BLaER1 (cell line): ENCODE data around the gene SLC35F4.

Source experiments
- H3K27ac ChIP-seq: shearing (Covaris generic); formaldehyde crosslinking; 2 replicates; pipeline ENCODE4 v1.8.1; 2022
- H3K27me3 ChIP-seq: shearing (Covaris generic); formaldehyde crosslinking; 2 replicates; pipeline ENCODE4 v1.8.1; 2022
- H3K36me3 ChIP-seq: shearing (Covaris generic); formaldehyde crosslinking; 2 replicates; pipeline ENCODE4 v1.8.1; 2022
- H3K4me1 ChIP-seq: shearing (Covaris generic); formaldehyde crosslinking; 2 replicates; pipeline ENCODE4 v1.8.1; 2022
- H3K4me2 ChIP-seq: shearing (Covaris generic); formaldehyde crosslinking; 2 replicates; pipeline ENCODE4 v1.8.1; 2022
- H3K4me3 ChIP-seq: shearing (Covaris generic); formaldehyde crosslinking; 2 replicates; pipeline ENCODE4 v1.8.1; 2022
- H3K9ac ChIP-seq: shearing (Covaris generic); formaldehyde crosslinking; 2 replicates; pipeline ENCODE4 v1.8.1; 2022
- H3K9me3 ChIP-seq: shearing (Covaris generic); formaldehyde crosslinking; 2 replicates; pipeline ENCODE4 v1.8.1; 2022
- H4K20me1 ChIP-seq: shearing (Covaris generic); formaldehyde crosslinking; 2 replicates; pipeline ENCODE4 v1.8.1; 2022
- Cebpa-rat ChIP-seq: shearing (Covaris generic); IDR thresholded peaks from 2 replicates; pipeline ENCODE4 v1.8.1; 2022

Gene SLC35F4

GRCh38 chr14:57610631-57611030, 255.3 kb downstream of the SLC35F4 start:
- peaks cover 9% of the 10 kb centered on the region; the same call in 1 of the 2 replicates for H3K4me1 ChIP-seq
- H3K9ac ChIP-seq, result no peak overlapping the region
- H3K27me3 ChIP-seq, result no peaks in the 10 kb centered on the region
- no peaks in the 10 kb centered on the region for H3K36me3 ChIP-seq
- no peak for TF ChIP-seq Cebpa-rat
- no peak overlapping the region for H3K4me3 ChIP-seq
- H4K20me1 ChIP-seq, result no peaks in the 10 kb centered on the region
- no peak overlapping the region for H3K4me2 ChIP-seq
- H3K27ac ChIP-seq, result no peak overlapping the region
- H3K9me3 ChIP-seq, result no peaks in the 10 kb centered on the region

DNA sequence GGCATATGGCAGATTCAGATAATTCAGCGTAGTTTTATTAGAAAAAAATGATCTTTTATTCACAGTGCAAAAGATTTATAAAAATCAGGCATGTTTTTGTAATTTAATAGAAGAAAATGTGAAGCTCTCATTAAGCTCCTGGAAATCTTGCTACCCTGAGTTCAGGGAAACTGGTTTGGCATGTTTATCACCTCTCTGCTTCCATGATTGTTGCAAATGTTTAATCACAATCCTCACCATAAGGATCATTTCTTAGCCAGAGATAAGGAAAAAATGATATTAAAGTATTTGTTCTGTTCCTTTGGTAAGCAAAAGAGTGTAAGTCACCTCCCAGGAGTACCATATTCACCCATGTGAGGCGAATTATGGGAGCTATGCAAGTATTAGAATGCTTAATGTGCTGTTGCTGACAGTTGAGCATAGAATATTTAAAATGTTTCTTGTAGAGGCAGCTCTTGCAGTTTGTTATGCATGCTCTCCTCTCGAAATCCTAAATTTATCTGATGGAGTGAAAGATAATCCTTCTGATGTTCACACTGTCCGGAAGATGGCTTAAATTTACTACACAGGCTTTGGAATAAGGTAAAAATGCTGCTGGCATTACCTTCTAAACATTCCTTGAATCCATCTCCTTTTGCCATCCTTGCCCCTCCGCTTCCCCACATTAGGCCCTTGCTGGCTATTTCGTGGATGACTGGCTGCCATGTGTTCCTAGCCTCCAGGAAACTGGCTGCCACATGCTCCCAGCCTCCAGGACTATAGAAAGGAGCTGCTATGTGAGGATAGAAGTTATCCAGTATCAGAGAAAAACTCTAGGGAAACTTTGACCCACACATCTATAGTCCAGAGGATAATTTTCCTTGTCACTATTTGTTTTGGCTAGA, 256.5 kb downstream of the SLC35F4 start:
- Histone ChIP-seq H3K4me1 (peaks cover 9% of the 10 kb centered on the region; the same call in 1 of the 2 replicates), H4K20me1 (no peaks in the 10 kb centered on the region), H3K27ac (no peak overlapping the region), H3K9me3 (no peaks in the 10 kb centered on the region), H3K9ac (no peak overlapping the region), H3K27me3 (no peaks in the 10 kb centered on the region), H3K4me3 (no peak overlapping the region), H3K36me3 (no peaks in the 10 kb centered on the region), H3K4me2 (no peak overlapping the region)
- no peak for TF ChIP-seq Cebpa-rat

DNA sequence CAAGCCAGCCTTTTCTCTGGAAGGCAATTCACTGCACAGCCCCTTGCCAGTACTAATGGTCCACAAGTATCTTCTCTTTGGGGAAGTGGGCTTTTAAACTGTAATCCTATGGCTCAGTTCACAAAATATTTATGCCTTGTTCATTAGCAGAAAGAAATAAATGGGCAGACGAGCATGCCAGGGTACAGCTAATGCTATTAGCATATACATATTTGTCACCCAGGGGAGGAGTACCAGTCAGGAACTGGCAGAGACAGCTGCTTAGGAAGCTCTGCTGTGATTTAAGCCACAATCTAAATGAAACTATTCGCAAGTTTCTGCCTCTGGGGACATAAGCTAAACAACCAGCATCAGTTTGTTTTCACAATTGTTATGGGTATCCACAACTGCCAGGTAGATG, 258.8 kb downstream of the SLC35F4 start:
- Histone ChIP-seq H3K36me3 (no peaks in the 10 kb centered on the region), H3K9ac (no peak overlapping the region), H3K4me2 (peak overlapping the region; percentile 25), H3K27me3 (no peaks in the 10 kb centered on the region), H4K20me1 (no peaks in the 10 kb centered on the region), H3K9me3 (no peaks in the 10 kb centered on the region), H3K4me1 (peaks cover 9% of the 10 kb centered on the region; the same call in 1 of the 2 replicates), H3K4me3 (no peak overlapping the region), H3K27ac (no peak overlapping the region)
- TF ChIP-seq Cebpa-rat, result no peak

DNA sequence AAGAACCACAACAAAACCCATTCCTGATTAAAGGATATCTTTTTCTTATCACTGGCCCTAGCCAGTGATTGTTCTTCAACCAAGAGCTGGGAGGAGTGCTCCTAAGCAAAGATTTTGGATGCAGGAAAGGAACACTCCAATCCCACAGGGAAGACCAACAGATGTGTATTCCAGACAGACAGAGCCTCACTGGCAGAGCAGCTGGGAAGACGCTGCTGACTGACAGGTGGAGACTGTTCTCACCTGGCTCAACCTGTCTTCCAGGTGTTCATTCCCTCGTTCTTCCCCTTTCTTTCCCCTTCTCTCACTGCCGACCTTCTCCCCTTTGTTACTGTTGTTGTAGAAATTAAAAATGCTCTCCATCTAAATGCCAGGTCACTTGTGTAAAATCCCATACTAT, 282.5 kb downstream of the SLC35F4 start:
- TF ChIP-seq Cebpa-rat, result no peak
- Histone ChIP-seq H4K20me1 (no peaks in the 10 kb centered on the region), H3K27me3 (no peaks in the 10 kb centered on the region), H3K9ac (no peak overlapping the region), H3K4me1 (peaks cover 3% of the 10 kb centered on the region), H3K27ac (no peak overlapping the region), H3K4me3 (no peak overlapping the region), H3K9me3 (0 out of 2 replicates have a peak, but pooled peaks cover 4% of the 10 kb centered on the region), H3K36me3 (no peaks in the 10 kb centered on the region), H3K4me2 (no peak overlapping the region)

DNA sequence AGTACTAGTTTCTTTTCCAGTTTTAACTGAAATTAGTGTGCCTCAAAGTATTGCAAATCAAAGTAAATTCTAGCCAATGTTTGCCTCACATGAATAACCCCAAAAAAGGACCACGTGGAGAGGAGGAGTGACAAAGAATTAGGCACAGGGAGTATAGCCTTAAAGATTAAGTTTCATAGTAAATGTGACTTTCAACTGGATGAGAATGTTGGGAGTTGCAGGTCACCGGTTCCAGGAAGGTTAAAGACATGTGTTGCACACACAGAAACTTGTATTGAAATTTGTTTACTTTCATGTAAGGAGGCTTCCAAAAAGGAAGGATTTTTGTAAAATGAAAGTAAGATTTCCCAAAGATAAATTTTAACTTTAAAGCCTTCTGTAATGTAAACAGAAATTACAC, 283.1 kb downstream of the SLC35F4 start:
- H3K36me3 ChIP-seq, result no peaks in the 10 kb centered on the region
- H3K9me3 ChIP-seq, result 0 out of 2 replicates have a peak, but pooled peaks cover 4% of the 10 kb centered on the region
- H3K4me3 ChIP-seq, result no peak overlapping the region

DNA sequence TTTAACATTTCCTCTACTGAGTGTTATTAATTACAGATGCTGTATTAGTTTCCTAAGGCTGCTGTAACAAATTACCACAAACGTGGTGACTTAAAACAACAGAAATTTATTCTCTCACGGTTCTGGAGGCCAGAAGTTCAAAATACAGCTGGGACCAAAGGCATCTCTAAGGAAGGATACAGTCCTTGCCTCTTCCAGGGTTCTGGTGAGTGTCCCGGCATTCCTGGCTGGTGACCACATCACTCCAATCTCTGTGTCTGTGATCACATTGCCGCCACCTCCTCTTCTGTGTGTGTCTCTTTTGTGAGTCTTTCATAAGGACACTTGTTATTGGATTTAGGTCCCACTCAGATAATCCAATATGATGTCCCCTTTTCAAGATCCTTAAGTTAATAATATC, 287.1 kb downstream of the SLC35F4 start:
- no peaks in the 10 kb centered on the region for H3K36me3 ChIP-seq
- H3K27me3 ChIP-seq, result no peaks in the 10 kb centered on the region
- no peak for TF ChIP-seq Cebpa-rat
- no peaks in the 10 kb centered on the region for H3K9me3 ChIP-seq
- no peak overlapping the region for H3K27ac ChIP-seq
- H3K4me3 ChIP-seq, result no peak overlapping the region
- no peak overlapping the region for H3K4me2 ChIP-seq
- no peak overlapping the region for H3K9ac ChIP-seq
- no peaks in the 10 kb centered on the region for H4K20me1 ChIP-seq
- H3K4me1 ChIP-seq, result peaks cover 5% of the 10 kb centered on the region

More for the DNA sequence above, 283.1 kb downstream of the SLC35F4 start:
- H3K4me2 ChIP-seq, result no peak overlapping the region
- no peak overlapping the region for H3K27ac ChIP-seq
- H3K27me3 ChIP-seq, result no peaks in the 10 kb centered on the region
- H3K9ac ChIP-seq, result no peak overlapping the region
- H4K20me1 ChIP-seq, result no peaks in the 10 kb centered on the region
- no peak for TF ChIP-seq Cebpa-rat
- H3K4me1 ChIP-seq, result peaks cover 5% of the 10 kb centered on the region

DNA sequence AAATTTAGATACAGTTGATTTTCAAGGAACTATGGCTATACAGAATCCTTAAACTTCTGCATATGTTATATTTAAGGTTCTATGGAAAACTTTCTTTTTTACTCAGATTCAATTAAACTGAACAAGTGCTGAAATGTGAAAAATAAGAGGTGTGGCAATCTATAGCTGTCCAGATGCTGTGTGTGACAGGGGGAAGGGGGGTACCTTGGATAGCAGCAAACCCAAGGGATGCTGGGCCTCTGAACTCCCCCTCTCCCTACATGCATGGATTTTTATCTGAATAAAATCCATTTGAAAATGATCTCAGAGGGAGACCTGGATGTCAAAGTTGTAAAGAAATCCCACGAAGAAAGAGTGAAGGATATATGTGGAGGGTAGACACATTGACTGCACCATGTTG, 289.4 kb downstream of the SLC35F4 start:
- Histone ChIP-seq H3K27me3 (no peaks in the 10 kb centered on the region), H3K9ac (no peak overlapping the region)
- TF ChIP-seq Cebpa-rat, result no peak

DNA sequence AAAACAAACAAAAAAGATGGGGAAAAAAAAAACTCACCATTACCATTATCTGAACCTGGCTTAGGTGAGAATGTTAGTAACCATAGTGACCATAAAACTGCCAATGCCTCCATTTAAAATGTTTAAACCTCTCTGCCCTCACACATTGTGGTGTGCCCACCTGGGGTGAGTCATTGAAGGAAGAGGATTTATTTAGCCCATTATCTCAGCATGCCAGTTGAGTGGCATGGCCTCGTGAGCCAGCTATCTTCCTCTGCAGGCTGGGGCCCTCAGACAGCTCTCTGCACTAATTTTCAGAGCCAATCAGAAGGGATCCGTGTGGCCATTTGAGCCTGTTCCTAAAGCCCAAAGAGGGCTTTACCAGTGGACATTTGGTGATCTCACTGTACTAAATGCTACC, 290.4 kb downstream of the SLC35F4 start:
- Histone ChIP-seq H3K27me3 (no peaks in the 10 kb centered on the region), H3K4me1 (peaks cover 5% of the 10 kb centered on the region), H3K9ac (no peak overlapping the region)

More for the DNA sequence above, 289.4 kb downstream of the SLC35F4 start:
- Histone ChIP-seq H4K20me1 (no peaks in the 10 kb centered on the region), H3K4me2 (no peak overlapping the region), H3K9me3 (no peaks in the 10 kb centered on the region), H3K4me3 (no peak overlapping the region), H3K36me3 (no peaks in the 10 kb centered on the region), H3K27ac (no peak overlapping the region), H3K4me1 (peaks cover 5% of the 10 kb centered on the region)

DNA sequence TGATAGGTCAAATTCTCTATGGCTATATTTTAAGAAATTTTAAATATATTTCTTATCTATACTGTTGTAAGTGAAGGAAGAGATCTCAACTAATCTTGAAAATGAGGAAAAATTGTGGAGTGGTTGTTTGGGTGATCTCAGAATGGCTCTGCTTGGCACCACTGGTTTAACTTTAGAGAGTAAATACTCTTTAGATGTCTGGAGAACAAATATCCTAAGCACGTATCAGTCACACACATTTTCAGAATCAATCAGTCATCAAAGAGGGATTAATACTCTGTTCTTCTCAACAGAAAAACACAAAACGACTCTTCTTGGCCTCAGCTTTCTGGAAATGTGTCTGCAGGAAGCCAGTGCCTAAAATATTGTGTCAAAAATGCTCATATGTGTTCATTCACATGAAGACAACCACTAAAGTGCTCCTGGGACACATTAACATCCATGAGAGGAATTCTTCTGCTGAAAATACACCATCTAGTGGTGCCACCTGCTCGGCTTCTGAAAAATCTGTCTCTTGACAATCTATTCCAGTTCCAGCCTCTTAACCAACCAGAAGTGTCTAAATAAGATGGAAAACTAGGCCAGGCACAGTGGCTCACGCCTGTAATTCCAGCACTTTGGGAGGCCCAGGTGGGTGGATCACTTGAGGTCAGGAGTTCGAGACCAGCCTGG, 291.1 kb downstream of the SLC35F4 start:
- no peaks in the 10 kb centered on the region for H4K20me1 ChIP-seq
- H3K27me3 ChIP-seq, result no peaks in the 10 kb centered on the region
- no peaks in the 10 kb centered on the region for H3K36me3 ChIP-seq
- H3K4me3 ChIP-seq, result no peak overlapping the region
- H3K27ac ChIP-seq, result no peak overlapping the region
- no peak overlapping the region for H3K4me2 ChIP-seq
- no peak overlapping the region for H3K9ac ChIP-seq
- H3K4me1 ChIP-seq, result peaks cover 5% of the 10 kb centered on the region
- no peaks in the 10 kb centered on the region for H3K9me3 ChIP-seq
- no peak for TF ChIP-seq Cebpa-rat

More for the DNA sequence above, 290.4 kb downstream of the SLC35F4 start:
- H3K9me3 ChIP-seq, result no peaks in the 10 kb centered on the region
- no peak overlapping the region for H3K4me3 ChIP-seq
- TF ChIP-seq Cebpa-rat, result no peak
- H3K27ac ChIP-seq, result no peak overlapping the region
- no peaks in the 10 kb centered on the region for H3K36me3 ChIP-seq
- no peaks in the 10 kb centered on the region for H4K20me1 ChIP-seq
- no peak overlapping the region for H3K4me2 ChIP-seq

DNA sequence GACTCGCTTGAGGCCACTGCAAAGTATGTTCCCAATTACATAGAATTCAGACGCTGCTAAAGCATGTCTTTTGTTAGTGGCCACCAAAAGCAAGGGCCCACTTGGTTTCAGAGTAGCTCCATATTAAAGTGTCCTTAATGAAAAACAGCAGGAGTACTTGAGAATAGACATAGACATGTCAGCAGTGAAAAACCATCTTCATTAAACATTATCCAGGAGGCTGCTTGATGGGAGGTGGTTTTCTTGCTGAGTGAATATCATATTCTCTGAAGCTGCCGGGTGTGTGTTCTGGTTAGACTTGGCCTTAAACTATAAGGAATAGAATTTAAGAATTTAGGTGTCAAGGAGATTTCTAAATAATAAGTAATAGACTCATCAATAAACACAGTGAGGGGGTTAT, 292.7 kb downstream of the SLC35F4 start:
- Histone ChIP-seq H3K4me2 (no peak overlapping the region), H3K27me3 (no peaks in the 10 kb centered on the region), H3K36me3 (no peaks in the 10 kb centered on the region), H3K4me3 (no peak overlapping the region), H3K27ac (no peak overlapping the region), H4K20me1 (no peaks in the 10 kb centered on the region), H3K9me3 (no peaks in the 10 kb centered on the region), H3K9ac (no peak overlapping the region), H3K4me1 (0 out of 2 replicates have a peak, but pooled peaks cover under 1% of the 10 kb centered on the region)
- TF ChIP-seq Cebpa-rat, result no peak
